RPMI7951 (cell line): ENCODE measurements around the gene DDX49. TPM values are rescaled to one million over a fixed set of nuclear protein-coding genes. Genes with fewer than 3 reads are reported as not detected.

Experiments
- DNase-seq: peaks from one replicate; pipeline ENCODE4 v3.0.0-alpha.2; 2012; ENCODE audit warnings: low read depth
- total RNA-seq: library from RNA; depleted of rRNA; stranded (reverse); fragments of >200 nt; shearing (Covaris generic); gene quantifications from 2 replicates; pipeline ENCODE4 v1.2.3, GENCODE V29; 2014; rRNA removed

The DDX49 gene, protein sequence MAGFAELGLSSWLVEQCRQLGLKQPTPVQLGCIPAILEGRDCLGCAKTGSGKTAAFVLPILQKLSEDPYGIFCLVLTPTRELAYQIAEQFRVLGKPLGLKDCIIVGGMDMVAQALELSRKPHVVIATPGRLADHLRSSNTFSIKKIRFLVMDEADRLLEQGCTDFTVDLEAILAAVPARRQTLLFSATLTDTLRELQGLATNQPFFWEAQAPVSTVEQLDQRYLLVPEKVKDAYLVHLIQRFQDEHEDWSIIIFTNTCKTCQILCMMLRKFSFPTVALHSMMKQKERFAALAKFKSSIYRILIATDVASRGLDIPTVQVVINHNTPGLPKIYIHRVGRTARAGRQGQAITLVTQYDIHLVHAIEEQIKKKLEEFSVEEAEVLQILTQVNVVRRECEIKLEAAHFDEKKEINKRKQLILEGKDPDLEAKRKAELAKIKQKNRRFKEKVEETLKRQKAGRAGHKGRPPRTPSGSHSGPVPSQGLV
- 47.5 and 55.9 TPM in 2 replicates for total RNA-seq

DNA sequence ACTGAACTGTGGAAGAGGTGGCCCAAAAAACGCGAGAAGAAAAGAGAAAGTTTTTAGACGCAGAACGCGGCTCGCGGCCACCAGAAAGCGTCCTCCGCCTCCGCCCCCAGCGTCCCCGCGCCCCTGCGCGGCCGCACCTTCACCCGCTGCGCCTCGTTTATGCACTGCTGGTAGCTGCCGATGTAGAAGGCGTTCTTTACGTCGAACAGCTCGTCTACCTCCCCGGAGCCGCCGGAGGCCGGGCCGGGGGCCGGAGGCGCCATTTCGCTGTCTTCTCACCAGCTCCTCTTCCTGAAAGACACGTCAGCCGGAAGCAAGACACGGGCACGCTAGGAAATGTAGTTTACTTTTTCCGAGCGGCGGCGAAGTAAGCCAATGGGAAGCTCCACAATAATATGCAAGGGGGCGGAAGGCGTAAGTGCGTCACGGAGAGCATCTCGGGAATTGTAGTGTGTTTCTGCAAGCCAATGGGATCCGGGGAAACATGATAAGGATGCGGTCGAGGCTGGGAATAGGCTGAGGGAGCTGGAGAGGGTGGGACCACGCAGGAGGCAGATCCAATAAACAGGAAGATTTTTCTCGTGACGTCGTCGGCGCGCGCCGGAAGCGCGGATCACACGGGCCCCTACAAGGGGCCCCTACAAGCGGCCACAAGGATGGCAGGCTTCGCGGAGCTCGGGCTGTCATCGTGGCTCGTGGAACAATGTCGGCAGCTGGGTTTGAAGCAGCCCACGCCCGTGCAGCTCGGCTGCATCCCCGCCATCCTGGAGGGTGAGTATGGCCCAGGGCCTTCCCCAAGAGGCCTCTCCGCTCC is at the start of gene DDX49, which contains the start of gene COPE:
TSS of gene DDX49 (plus strand) at position 630 of the 814 bp plus-strand sequence. CDS start at position 657, 27 bp downstream.
TSS of gene COPE (minus strand) at position 302 of the 814 bp plus-strand sequence. CDS start at position 263, 39 bp downstream.
- DNase-seq: peak; percentile 100

DNA sequence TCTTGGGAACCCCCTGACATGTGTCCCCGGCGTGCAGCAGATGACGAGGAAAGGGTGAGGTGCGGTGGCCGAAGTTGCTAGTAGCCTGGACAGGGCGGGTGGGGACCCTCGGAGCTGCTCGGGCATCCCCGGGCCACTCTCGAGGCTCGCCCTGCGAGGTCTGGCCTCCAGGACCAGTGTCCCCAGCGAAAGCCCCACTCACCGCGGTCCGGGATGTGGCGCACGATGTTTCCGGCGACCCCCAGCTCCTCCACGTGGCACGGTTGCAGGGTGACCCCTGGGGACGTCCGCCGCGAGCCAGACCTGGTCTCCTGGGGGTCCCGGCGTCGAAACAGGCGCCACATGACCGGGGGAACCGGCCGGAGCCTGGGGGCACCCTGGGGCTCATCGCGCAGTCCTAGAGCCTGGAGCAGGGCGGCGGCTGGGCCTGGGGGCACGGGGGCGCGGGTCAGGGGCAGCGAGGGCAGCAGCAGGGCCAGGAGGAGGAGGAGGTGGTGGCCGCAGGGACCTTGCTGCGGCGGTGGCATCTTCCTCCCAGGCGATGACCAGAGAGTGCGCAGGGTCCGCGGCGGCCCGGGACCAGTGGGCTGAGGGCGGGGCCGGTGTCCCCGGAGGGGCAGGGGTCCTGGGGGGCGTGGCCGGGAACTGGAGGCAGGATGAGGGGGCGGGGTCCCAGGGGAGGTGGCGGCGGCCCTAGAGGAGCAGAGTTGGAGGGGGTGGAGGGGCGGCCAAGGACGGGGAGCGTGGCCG is 49.6 kb upstream of the DDX49 start:
- no peak for DNase-seq

DNA sequence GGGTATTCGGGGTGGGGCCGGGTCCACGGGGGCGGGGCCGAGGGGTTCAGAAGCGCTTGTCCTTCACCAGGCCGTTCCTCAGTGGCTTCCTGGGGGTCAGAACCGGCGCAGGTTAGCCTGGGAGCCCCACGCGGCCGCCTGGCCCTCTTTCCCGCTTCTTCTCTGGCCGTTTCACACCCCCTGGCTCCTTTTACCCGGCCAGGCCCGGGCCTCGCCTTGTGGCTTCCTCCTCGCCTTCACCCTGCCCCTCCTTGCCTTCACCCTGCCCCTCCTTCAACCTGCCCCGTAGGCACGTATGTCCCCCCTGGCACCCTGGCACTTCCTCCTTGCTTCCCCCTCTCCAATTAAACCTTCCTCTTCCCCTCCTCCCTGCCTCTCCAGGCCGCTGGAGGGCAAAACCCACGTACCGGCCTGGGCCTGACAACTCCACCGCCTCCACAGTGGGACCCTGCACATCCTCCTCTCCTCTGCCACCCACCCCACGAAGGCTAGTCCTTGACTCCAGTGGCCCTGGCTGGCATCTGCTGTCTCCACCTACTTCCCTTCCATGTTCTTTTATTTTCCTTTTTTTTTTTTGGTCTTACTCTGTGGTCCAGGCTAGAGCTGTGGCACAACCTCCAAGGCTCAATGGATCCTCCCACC is 48.9 kb upstream of the DDX49 start:
- DNase-seq: no peak

DNA sequence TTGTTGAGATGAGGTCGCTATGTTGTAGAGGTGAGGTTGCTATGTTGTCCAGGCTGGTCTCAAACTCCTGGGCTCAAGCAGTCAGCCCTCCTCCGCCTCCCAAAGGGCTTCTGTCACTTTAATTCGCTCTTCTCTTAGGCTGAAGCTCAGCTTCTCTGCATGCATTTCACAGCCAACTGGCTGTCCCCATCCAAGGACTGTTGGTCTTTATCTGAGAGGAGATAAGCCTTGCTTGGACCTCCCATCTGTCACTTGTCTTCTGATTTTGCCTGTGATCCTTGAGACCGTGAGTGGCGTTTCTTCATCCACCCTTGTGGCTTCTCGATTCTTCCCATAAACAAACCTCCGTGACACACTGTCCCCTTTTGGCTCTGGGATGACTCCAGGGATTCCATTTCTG is 48.0 kb upstream of the DDX49 start:
- DNase-seq: no peak

DNA sequence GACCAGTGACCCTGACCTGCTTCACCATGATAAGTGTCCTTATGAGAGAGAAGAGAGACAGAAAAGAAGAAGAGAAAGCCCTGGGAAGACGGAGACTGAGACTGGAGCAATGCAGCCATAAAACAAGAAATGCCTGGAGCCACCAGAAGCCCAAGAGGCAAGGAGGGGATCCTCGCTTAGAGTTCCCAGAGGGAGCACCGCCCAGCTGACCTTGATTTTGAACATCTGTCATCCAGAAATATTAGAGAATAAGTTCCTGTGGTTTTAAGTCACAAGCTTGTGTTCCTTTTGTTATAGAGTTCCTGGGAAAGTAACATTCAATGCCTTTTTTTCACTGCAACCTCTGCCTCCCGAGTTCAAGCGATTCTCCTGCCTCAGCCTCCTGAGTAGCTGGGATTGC is 43.8 kb upstream of the DDX49 start:
- DNase-seq: no peak

DNA sequence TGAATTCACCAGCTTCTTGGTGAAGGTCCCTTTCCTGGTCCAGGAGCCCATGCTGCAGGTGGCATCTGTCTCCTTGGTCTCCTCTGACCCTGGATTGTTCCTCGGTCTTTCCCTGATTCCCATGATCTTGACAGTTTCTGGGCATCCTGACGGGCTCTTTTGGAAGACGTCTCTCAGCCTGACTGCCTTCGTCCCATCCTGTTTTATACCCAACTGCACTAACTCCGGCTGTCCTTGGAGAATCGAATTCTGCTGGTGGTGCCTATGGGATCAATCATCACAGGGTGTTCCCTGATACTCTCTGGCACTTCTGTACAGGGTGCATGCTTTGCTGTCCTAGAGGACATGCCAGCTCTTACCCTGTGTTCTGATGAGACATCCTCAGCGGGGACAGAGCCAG is 42.6 kb upstream of the DDX49 start:
- DNase-seq: no peak

DNA sequence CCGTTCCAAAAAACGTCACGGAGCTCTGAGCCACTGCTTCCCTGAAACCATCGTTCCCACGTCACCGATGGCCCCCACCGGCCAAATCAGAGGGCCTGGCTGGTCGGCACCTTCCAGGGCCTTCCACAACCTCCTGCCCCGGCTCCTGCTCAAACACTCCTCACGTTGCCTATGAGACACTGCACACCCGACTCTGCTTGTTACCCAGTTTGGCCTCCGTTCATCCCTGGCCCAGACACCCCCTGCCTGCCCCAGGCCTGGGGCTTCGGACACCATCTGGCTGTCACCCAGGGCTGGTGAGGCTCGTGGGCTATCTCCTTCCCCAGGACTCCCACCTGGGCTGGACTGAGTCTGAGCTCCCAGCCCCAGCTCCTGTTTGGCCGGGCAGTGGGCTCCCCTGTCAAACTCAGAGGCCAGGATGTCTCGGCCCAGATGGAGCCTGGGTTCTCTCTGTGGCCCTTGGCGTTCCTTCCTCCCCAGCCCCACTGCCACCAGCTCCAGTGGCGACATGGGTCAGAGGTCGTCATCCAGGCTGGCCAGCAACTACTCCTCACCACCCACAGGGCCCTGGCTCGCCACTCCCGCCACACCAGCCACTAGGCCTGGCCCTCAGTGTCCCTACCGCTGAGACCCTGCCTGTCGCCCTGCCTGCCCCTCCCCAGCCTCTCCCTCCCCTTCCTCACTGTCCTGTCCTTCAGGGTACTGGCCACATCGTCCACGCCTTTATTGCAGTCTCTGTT is 41.3 kb upstream of the DDX49 start:
- no peak for DNase-seq

DNA sequence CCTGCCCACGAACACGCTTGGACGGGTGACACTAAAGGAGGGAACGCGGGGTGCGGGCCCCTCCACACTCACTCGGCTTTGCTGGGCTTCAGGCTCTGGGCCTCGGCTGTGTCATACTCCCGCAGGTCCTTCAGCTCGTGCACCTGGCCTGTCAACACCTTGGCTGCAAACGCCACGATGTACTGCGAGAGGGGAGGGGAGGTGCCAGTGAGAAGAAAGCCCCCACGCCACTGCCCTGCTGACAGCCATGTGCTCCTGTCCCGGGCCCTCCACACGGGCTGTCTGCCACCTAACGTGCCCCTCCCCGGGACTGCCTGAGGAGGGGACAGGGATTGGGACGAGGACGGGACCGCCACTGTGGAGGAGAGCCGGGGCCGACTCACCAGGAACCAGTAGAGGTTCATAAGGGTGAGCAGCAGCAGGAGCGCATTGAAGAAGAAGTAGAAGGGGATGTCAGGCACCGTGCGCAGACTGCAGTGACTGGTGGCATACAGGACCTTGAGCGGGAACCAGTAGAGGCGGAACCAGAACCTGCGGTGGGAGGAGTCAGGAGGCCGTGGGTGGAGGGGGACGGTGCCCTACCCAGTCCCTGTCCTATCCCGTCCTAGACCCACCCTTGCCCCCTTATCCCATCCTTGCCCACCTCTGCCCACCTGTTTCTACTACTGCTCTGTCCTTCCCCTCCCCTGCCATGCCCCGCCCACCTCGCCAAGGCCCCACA is 40.5 kb upstream of the DDX49 start:
- no peak for DNase-seq

DNA sequence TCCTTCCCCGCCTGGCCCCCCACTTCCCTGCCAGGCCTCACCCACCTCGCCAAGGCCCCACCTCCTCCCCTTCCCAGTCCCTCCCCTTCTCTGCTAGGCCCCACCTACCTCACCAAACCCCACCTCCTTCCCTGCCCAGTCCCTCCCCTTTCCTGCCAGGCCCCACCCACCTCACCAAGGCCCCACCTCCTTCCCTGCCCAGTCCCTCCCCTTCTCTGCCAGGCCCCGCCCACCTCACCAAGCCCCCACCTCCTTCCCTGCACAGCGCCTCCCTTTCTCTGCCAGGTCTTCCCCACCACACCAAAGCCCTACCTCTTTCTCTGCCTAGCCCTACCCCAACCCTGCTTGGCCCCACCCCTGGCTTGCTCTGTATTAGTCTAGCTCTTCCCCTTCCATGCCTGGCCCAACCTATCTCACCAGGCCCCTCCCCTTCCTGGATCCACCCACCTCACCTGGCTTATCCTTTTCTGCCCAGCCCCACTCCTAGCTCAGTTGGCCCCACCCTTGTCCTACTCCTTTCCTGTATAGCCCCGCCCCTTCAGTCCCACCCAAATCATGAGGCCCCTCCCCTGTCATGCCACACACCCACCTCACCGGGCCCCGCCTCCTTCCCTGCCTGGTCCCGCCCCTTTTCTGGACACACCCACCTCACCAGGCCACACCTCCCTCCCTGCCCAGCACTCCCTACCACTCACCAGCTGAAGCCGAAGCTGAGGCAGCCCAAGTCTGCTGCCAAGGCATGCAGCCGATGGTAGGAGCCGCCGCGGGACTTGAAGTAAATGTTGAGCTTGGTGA is 39.7 kb upstream of the DDX49 start:
- no peak for DNase-seq

DNA sequence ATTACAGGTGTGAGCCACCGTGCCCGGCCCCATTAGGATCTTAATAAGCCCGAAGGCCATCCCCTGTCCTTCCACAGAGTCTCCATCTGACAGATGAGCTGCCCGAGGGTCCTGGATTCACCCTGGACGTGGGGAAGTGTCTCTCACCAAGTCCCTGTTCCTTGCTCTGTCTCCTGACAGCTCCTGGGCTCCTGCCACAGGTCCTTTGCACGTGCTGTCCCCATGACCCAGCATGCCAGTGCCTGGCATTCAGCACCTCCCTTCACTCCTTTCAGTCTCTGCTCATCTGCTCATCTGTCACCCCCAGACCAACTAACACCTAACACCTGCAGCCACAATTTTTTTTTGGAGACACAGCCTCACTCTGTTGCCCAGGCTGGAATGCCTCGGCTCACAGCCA is 38.0 kb upstream of the DDX49 start:
- no peak for DNase-seq

DNA sequence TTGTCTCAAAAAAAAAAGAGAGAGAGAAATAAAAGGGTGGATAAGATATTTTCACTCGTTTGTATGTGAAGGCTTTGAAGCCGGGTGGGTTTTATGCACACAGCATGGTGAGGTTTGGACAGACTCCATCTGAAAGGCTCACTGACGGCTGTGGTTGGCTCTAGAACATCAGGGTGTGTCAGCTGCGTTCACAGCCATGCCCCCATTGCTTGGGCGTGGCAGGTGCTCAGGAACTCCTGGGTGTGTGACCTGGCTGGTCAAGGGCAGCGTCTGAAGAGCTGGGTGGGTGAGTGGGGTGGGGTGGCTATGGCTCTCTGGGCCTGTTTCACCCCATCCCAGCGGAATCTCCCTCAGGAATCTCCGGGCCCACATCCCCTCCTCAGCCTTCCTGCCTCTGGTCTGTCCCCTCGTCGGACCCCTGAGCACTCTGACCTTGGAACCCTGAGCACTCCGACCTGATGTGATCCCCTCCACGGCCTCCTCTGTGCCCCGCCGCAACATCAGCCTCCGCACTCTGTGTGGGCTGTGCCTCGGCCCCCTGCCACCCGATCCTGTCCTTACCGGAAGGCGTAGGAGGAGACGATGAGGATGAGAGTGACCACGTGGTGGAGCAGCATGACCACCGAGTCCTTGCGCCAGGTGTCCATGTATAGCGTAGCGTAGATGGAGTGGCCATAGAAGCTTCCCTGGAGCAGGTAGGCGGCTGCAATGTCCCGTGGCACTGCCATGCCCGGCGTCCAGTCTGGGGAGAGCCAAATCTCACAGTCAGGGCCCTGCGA is 35.8 kb upstream of the DDX49 start:
- DNase-seq: no peak

DNA sequence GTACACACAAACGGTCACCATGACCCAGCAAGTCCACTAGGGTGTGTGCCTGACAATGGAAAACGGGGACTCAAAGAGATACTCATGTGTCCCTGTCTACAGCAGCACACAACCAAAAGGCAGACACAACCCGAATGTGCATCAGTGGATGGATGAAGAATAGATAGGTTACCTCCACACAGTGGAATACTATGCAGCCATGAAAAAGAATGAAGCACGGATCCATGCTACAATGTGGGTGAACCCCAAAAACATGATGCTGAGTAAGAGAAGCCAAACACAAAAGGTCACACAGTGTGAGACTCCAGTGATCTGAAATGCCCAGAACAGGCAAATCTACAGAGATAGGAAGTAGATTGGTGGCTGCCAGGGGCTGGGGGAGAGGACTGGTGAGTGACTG is 32.5 kb upstream of the DDX49 start:
- DNase-seq: no peak

DNA sequence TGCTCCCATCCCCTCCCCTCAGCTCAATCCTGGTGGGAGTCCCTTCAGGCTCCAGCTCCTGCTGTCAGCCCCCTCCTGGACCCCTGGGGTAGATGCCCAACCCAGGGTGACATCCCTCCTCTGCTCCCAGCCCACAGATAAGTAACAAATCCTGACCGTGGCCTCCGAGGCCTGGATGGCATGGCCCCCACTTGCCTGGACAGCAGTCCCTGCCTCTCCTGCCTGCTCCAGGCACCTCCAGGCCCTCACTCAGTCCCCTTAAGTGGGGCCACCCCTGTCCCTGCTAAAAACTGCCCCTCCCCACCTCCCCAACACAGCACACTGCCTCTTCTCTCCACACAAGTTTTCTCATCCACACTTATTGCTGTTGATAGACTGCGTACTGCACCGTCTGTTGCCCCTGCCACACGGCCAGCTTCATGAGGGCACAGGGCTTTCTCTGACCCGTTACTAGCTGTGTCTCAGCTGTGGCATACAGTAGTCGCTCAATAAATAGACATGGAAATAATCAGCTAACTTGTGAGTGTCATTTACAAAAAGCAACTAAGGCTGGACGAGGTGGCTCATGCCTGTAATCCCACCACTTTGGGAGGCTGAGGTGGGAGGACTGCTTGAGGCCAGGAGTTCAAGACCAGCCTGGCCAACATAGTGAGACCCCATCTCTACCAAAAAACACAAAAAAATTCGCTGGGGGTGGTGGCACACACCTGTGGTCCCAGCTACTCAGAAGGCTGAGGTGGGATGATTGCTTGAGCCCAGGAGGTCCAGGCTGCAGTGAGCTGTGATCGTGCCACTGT is 29.4 kb upstream of the DDX49 start:
- no peak for DNase-seq

DNA sequence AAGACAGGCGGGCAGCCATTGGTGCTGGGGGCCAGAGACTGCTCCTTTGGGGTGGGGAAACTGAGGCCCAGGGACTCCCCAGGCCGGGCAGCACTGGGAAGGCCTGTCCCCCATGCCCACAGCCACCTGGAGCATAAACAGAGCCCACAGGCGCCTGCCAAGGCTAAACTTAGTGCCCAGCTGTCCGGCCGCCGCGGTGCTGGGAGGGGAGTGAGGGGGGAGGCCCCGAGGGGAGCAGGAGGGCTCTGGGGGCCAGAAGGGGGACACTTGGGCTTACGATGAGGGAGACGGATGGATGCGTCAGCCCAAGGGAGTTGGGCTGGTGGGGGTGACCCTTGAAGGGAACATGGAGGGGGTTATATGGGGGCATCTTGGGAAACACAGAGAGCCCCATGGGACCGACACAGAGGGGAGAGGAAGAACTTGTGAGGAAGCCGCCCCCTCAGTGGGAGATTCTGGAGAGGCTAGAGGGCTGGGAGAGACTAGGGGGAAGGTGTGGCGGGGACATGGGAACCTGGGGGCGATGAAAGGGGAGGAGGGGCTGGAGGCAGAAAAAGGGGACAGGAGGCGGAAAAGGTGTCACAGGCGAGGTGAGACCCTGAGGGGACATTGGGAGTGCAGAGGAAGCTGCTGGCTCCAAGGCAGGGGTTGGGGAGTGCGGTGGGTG is 25.8 kb upstream of the DDX49 start:
- no peak for DNase-seq

DNA sequence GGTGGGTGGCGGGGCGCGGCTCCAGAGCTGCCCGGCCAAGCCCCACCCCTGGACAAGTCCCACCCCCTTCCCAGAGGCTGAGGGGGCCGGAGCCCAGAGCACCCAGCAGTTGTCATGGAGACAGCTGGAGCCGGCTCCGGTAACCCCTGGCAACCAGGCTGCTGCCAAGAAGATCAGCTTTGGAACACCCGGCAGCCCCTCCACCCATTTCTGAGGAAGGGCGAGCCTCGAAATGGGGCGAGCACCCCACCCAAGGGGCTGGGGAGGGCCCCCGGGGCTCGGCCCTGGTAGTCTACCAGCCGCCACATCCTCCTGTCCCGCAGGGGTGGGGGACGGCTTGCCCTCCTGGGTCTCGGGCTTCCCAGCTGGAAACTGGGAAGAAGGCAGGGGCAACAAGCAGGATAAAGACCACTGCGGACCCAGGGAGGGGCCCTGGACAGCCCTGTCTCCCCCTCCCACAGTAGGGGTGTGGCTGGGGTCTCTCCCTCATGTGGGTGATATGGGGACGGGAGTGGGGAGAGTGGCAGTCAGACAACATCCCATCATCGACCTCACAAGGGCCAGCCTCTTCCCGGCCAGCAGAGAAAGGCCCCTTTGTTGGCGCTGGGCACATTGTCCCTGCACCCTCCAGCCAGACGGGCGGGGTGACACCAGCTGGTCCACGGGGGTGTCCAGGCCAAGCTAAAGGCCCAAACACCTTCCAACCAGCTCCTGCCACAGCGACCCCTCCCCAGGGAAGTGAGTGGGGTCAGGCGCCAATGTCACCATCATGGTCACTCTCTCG is 25.1 kb upstream of the DDX49 start:
- DNase-seq: no peak
